HG02610 (cell line): Measurements from ENCODE around the gene ATXN10.
"Not testable (repeated sequence)": the region's sequence is repeated elsewhere in the genome, so short reads cannot be mapped to it uniquely, and the experiment has no call there.

Source experiments
- ATAC-seq: cut with Tn5 transposase; IDR thresholded peaks from one replicate; pipeline ENCODE4 v1.9.1; 2021; ENCODE audit warnings: mild to moderate bottlenecking, moderate library complexity; ENCODE audit not compliant: unreplicated experiment

ATXN10 gene

DNA sequence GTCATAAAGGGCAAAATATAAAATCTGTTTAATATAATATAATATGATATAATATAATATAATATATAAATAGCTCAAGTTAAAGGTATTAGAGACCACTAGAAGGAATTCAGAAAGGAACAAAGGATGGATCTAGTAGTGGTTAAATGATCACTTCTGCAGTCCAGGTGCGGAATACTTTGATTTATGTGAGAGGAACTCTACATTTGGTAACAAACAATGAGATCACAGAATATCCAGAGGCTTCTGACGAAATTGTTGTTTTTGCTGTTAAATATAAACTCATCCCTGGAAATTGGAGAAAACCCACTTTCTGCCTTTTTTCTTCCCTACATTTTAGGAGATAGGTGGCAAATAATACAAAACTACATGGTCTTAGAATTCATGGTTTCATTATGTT is 36.0 kb downstream of the ATXN10 start:
- no peak for ATAC-seq

DNA sequence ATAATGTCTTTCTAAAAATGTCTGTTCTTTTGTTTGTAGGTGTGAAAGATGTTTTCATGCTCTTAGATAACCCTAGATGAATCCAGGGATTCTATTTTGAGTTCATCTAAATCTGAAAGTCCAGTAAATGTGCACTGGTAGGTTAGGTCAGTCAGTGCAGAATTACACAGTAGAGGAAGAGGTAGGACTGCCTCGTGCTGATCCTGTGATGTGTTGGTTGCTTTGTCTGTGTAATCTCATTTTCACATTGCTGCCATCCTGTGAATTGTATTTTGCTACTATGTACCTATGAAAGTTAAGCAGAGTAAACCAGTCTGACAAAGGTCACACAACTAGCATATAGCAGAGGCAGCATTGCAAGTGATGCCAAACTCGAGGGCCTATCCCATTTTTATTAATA is 36.5 kb downstream of the ATXN10 start:
- ATAC-seq: no peak

DNA sequence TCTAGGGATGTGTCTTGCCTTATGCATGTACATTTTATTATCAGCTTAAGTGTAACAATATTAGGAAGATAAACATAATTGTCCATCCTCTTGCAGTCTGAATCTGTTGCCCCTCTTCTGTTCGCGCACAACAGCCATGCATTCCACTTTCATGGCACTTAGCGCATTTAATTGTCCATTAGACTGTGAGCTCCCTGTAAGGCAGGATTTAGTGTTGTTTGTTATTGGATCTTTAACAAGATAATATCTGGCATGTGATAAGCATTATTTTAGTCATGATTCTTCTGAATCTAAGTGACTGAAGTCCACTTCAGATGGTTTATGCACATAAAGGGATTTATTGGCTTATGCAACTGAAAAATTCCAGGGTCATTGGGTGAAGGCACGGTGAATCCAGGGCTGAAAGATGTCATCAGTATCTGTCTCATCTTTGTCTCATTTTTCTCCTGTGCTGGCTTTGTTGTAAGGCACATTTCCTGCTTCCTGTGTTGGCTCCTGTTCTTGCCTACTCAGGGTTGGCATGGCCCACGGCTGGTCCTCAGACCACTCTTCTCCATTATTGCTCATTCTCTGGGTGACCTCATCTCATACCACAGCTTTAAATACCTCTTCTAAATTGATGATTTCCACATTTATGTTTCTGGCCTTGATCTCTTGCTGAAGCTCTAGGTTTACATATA is 37.6 kb downstream of the ATXN10 start:
- no peak for ATAC-seq

DNA sequence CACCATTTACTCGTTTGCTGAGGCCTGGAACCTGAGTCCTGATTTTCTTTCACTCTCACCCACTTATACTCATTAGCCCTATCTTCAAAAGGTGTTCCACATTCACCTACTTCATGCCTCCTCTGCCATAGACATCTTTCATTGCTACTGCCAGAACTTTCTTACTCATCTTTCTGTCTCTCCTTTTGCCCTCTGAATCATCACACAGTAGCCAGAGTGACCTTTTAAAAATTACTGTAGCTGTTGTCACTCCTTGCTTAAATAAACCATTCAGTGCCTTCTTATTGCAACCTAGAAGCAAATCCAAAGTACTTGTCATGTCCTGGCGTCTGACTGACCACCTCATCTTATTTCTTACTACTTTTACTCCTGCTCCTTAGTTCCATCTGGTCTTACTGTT is 38.2 kb downstream of the ATXN10 start:
- no peak for ATAC-seq

DNA sequence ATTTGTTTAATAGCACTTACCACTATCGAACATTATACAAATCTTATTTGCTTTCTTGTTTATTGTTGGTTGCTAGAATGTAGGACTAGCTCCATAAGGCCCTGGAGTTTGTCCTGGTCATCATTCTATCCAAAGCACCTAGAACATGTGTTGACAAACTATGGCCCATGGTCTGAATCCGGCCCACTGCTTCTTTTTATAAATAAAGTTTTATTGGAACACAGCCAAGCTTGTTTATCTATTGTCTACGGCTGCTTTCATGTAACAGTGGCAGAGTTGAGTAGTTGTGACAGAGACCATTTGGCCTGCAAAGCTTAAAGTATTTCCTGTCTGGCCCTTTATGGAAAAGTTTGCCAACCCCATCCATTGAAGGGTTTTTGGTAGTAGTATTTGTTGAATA is 38.8 kb downstream of the ATXN10 start:
- no peak for ATAC-seq

DNA sequence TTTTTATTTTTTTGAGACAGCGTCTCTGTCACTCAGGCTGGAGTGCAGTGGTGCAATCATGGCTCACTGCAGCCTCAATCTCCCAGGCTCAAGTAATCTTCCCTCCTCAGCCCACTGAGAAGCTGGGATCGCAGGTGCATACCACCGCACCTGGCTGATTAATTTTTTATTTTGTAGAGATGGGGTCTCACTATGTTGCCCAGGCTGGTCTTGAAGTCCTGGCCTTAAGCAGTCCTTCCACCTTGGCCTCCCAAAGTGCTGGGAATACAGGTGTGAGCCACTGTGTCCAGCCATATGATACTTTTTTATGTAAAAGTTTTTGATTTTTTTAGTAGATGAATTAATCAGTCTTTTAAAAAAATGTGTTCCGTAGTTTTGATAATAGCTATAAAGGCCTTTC is 42.8 kb downstream of the ATXN10 start:
- not testable (repeated sequence) for ATAC-seq

DNA sequence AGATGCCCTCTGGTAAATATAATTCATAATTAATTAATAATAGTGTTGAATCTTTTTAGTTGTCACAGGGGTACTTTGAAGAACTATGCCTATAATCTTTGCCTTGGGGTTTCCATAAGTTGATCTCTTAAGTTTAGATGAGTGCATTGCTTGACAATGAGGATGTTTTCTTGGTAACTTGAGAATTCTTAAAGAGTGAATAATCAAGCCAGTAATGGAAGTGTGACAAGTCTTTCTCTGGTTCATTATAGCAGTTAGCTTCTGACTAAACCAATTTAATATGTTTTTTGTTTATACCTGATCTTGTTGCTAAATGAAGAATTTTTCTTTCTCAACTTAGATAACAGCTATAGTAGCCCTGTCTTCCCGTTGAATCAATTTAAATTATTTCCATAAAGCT is 46.2 kb downstream of the ATXN10 start:
- no peak for ATAC-seq

DNA sequence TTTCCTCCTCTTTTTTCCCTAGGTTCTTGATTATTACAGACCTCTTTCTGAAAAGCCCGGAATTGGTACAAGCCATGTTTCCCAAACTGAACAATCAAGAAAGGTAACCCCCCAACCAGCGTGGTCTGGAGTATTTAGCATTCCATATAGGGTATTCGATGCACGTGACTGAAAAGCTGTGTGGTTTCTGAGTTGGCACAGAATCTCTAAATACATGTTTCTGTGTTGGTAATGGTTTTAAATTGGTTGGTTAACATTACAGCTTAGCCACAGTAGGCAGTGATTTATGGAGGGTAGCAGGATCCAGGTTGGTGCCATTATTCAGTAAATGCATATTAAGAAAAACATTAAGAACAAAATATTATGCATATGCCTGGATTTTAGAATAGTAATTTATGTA is 46.8 kb downstream of the ATXN10 start:
- no peak for ATAC-seq

DNA sequence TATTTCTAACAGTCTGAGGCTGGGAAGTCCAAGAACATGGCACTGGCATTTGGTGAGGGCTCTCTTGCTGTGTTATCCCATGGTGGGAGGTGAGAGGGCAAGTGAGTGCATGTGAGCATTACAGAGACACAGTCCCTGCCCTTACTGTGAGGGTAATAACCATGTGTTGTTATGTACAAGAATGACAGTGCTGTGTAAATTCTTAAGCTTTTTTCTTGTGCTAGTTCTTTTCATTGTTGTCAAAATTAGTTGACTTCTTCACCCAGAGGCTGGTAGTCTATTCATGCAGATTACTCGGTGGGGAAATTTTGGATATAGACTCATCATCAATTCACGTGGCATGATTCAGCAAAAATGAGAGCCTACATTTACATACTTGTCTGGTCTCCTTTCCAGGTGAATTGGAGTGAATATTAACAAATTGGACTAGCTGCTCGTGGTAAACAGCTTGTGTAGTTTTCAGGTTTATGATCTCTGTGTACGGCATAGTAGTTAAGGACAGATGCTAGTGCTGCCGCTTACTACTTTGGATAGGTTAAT is 49.3 kb downstream of the ATXN10 start:
- ATAC-seq: no peak

DNA sequence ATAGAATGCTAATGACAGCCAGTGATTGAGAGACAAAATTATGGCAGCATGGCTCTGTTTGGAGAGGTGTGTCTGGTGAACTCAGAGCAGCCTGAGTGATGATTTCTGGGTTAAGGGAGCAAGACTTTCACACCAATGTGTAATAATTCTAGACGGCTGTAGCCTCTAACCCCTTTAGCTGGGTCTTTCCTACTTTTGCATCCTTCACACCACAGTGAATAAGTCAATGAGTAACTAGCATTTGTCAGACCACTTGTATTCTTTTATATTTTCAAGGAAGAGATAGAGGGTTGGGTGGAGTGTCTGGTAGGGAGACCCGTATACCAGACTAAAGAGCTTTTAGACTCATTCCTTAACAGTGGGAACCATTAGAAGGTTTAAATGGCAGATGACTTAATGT is 50.4 kb downstream of the ATXN10 start:
- no peak for ATAC-seq

DNA sequence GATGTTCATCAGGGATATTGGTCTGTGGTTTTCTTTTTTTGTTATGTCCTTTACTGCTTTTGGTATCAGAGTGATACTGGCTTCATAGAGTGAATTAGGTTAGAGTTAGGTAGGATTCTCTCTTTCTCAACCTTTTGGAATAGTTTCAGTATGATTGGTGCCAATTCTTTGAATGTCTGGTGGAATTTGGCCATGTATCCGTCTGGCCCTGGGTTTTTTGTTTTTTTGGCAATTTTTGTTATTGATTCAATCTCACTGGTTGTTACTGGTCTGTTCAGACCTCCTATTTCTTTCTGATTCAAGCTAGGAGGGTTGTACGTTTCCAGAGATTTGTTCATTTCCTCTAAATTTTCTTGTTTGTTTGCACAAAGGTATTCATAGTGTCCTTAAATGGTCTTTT is 54.4 kb downstream of the ATXN10 start:
- no peak for ATAC-seq

DNA sequence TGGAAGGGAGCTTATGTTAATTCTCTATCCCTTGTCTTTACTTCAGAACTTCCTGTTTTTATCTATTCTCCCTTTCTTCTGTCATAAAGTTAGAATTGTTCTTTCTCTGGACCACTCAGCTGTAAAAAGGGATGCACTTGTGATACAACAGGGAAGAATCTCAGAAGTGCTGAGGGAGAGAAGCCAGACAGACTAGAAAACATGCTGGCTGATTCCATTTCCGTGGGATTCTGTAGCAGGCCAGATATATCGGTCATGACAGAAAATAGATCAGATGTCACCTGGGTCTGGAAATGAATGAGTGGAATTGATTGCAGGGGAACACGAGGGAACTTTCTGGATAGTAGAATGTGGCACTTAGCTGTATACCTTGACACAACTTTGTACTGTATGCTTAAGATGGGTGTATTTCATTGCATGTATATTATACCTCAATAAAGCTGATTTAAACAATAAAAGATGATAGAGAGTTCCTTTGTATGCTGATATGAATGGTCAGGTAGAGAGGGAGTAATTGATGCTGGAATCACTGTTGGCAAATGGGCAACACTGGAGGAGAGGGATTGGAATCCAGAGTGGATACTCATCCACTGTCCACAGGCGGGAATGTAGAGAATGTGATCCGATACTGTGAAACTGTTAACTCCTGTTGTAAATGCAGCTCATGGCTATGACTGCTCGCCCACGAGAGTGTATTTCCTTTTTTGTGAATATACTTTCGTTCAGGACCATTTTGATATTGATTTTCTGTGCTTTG is 59.6 kb downstream of the ATXN10 start:
- no peak for ATAC-seq

DNA sequence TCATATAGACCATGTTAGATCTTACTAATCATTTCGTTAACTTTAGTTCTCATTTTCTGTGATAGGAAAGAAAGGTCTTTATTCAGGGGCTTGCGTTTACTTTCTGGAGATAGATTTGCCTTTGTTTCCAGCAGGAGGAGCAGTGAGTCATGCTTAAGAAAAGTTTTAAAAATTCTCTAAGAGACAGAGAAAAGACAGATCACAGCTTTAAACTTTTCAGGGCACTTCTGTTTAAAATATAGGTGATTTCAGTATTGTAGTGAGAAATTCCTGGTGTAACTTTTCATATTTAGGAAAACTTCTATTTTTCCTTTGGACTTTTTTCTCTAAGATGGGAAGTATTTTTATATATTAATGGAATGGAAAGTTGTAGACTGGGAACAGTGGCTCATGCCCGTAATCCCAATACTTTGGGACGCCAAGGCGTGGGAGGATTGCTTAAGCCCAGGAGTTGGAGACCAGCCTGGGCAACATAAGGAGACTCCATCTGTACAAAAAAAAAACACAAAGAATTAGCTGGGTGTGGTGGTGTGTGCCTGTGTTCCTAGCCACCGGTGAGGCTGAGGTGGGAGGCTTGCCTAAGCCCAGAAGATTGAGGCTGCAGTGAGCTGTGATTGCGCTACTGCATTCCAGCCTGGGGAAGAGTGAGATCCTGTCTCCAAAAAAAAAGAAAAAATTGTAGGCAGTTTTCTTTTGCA is 60.3 kb downstream of the ATXN10 start:
- no peak for ATAC-seq

DNA sequence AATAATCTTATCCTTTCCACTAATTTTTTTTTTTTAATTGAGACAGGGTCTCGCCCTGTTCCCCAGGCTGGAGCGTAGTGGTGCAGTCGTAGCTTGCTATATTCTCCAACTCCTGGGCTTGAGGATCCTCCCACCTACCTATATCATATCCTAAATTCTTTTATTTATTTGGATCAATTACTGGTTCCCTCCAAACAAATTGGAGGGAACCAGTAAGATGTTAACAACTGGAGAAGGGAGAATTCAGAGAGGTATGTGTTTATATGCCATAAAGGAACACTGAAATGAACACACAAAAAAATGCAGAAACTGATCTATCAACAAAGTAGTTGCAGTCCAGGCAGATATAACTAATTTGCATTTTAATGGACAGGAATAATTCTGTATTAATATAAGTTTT is 63.6 kb downstream of the ATXN10 start:
- no peak for ATAC-seq

DNA sequence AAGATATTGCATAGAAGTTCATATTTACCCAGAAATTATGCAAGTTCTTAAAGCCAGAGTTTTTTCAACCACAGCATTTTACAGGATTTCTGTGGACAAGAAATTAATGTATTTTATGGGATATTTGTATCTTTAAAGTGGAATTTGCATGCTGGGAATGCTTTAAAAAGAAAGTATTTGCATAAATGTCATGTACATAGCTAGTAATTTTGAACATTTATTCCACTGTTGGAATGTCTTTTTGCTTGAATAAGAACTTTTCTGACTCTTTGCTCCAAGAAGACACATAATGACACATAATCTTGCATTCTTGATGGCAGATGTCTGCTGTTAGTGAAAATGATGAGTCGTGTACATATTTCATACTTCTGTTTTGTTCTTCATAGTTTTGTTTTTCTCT is 66.6 kb downstream of the ATXN10 start:
- no peak for ATAC-seq

DNA sequence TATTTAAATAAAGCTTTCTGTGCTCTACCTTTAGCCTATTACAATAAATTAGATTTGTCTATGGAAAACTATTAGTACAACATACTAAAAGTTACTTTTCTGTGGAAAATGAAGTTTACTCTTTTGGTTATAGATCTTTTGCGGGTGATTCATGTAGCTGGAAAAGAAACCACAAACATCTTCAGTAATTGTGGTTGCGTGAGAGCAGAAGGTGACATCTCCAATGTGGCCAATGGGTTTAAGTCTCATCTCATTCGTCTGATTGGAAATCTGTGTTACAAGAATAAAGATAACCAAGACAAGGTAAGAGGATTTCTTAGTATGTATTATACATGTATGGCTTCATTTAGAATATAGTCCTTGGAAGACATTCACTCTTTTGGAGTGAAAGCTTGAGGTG is 68.6 kb downstream of the ATXN10 start:
- no peak for ATAC-seq

DNA sequence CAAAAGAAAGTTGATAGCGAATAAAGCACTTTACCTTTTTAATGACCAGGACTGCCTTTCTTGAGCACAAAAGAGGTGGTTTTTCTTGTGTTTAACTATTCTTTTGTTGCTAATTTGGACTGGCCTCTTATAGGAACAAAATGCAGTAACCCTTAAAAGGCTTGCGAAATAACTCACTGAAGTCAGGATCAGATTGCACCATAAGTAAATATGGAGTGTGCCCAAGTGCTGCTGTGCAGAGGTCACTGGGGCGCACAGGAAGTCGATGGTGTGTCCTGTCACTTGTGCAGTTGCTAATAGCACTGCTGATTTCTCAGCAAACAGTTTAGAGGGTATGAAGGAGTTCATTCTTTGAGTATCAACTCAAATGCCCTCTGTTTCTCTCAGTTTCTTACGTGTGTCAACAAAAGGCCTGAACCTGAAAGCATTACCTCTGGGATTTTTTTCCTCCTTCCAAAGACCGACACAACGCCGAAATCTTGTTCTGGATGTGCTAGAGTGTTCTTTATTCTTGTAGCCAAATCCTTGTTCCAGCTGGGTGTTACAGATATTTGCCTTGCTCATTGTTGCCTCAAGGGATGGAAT is 71.3 kb downstream of the ATXN10 start:
- ATAC-seq: no peak

DNA sequence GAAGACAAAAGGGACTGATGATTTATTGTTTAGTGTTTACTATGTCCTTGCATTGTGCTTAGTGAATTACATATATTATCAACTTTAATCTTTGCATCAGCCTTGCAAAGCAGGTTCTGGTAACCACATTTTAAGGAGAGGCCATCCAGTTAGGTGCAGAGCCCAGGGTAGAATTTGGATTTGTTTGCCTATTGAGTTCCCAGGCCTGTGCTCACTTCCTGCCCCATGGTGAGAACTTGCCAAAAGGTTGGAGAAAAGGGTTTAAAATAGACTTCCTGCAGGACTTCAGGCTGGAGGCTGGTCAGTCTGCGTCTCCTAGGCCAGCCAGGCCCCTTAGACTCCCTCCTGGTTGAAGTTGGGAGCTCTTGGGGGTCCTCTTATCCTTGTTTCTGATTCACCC is 72.1 kb downstream of the ATXN10 start:
- ATAC-seq: no peak

DNA sequence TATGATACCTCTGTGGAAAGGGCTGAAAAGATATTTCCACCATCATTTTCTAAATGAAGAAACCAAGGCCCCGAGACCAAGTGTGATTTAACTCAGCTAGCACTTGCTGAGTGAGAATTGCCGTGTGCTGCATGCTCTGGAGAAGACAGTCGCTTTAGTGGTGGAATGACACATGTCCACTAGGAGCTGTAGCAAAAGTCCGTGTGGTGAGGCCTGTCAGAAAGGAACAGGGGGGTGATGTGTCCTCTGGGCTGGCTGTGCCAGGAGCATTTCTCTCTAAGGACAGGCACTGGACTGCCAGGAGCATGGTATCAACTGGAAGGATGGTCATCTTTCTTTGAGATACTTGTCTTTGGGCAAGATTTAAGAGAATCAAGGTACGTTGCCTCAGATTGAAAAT is 72.8 kb downstream of the ATXN10 start:
- no peak for ATAC-seq

DNA sequence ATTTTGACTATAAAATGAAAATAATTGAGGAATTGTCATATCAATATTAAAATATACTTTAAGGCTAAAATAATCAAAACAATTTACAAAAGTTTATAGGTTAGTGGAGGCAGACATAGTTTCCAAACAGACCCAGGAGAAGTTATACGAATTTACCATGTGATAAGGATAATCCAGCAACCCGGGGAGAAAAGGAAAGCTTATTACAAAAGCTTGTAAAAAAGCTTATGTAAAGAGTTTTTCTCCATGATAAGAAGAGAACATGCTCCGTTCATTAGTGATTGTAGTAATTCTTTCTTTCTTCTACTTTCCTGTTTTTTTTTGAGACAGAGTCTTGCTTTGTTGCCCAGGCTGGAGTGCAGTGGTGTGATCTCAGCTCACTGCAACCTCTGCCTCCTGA is 79.0 kb downstream of the ATXN10 start:
- ATAC-seq: no peak

DNA sequence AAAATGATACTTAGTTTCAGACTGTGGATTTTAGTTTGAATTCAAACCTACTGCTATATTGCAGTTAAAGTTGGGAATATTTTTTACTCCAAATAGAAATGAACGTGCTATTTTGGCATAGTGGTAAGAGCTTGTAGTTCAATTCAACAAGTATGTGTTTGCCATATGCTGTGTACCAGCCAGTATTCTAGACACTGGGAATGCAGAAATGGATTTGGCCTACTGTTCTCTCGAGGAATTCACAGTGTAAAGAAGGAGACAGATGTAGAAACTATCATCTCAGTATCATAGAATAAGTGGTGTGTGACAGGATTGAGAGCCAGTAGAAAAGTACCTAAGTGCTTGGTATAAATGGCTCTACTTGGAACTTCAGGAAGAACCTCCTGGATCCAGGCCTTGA is 80.4 kb downstream of the ATXN10 start:
- no peak for ATAC-seq

DNA sequence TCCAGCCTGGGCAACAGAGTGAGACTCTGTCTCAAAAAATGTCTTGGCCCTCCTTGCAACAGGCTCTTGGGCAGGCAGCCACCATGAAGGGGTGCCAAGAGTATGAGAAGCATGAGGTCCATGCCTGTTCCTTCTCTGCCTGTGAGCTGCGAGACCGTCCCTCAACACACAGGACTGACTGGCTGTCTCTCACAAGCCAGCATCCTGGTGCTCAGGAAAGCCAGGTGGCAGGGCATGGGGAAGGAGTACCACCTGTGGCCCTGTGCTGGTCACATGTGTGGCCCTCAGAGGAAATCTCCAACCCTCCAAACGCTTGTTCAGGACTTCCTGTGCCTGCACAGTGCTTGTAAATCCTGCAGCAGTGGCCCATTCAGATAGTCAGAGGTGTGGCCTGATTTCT is 83.2 kb downstream of the ATXN10 start:
- ATAC-seq: no peak
